Activated CD8-positive, alpha-beta T cell treated with anti-CD3 and anti-CD28 coated beads for 36 hours (primary cell): ENCODE data around the gene HMGB2. TPM values are rescaled to one million over a fixed set of nuclear protein-coding genes. Genes with fewer than 3 reads are reported as not detected.

ENCODE experiments used
- ATAC-seq: fragments of 200-7000 bp; cut with Tn5 transposase; one replicate; pipeline ENCODE4 v1.10.0; 2021; ENCODE audit warnings: mild to moderate bottlenecking, moderate library complexity
- CTCF ChIA-PET: fragments of 350-600 bp; sonication (Branson Sonifier 250); formaldehyde crosslinking; loops from one replicate; lab custom pipeline; 2021; ENCODE audit warnings: antibody characterized with exemption; lab: Charles Lee
- POLR2A ChIA-PET: fragments of 350-600 bp; sonication (Branson Sonifier 250); formaldehyde crosslinking; loops from one replicate; lab custom pipeline; 2021; ENCODE audit warnings: antibody characterized with exemption; lab: Charles Lee
- DNase-seq: peaks from one replicate; pipeline ENCODE4 v3.0.0-alpha.2; 2020
- H3K27ac Mint-ChIP-seq: one replicate; pipeline ENCODE4 v1.8.0; 2021; ENCODE audit warnings: mild to moderate bottlenecking, mixed read lengths
- H3K27me3 Mint-ChIP-seq: one replicate; pipeline ENCODE4 v1.8.0; 2021; ENCODE audit warnings: mixed read lengths
- H3K36me3 Mint-ChIP-seq: one replicate; pipeline ENCODE4 v1.8.0; 2021; ENCODE audit warnings: low read depth, mixed read lengths
- H3K4me1 Mint-ChIP-seq: one replicate; pipeline ENCODE4 v1.8.0; 2021; ENCODE audit warnings: low read depth, mixed read lengths
- H3K4me3 Mint-ChIP-seq: one replicate; pipeline ENCODE4 v1.8.0; 2021; ENCODE audit warnings: mild to moderate bottlenecking, moderate library complexity, mixed read lengths
- H3K9me3 Mint-ChIP-seq: one replicate; pipeline ENCODE4 v1.8.0; 2021; ENCODE audit warnings: mixed read lengths
- CTCF ChIP-seq: fragments of 200-600 bp; IDR thresholded peaks from one replicate; pipeline ENCODE4 v1.8.0; 2022; ENCODE audit warnings: antibody characterized with exemption, mild to moderate bottlenecking
- intact Hi-C: fragments of 100-400 bp; cut with micrococcal nuclease; formaldehyde crosslinking; loops from one replicate; pipeline ENCODE4 v1.10.0; 2022
- total RNA-seq, 2 experiments: library from RNA; stranded (reverse); gene quantifications; one replicate each; pipeline ENCODE4 v1.2.3, GENCODE V29; 2021

The HMGB2 gene
- total RNA-seq, 2 experiments from 2014 or later, result 527 to 534 TPM

GRCh38 chr4:173301518-173302201 lies 32.5 kb downstream of the HMGB2 start:
- ATAC-seq (peak; percentile 67), DNase-seq (peak; percentile 28)
- Mint-ChIP-seq H3K27ac (no peak overlapping the region), H3K4me1 (peaks cover 3% of the 10 kb centered on the region), H3K27me3 (no peaks in the 10 kb centered on the region), H3K36me3 (peaks cover 1% of the 10 kb centered on the region), H3K9me3 (no peaks in the 10 kb centered on the region), H3K4me3 (no peak overlapping the region)
- TF ChIP-seq CTCF, result peak; percentile 84
- intact Hi-C loops, result loop anchor here (1.0 kb wide), 1 partner anchor 288 kb away; no protein-coding TSS in a partner anchor
- ChIA-PET CTCF (interaction anchor here (0.6 to 5.0 kb wide), 70 partner anchors 9 to 409 kb away, joined by 3 to 98 read pairs (median 5); partner anchors contain the start of gene HMGB2), POLR2A (interaction anchor here (1.0 to 1.6 kb wide), 4 partner anchors 8 to 33 kb away, joined by 3 to 4 read pairs (median 3); partner anchors contain the start of gene HMGB2)

- POLR2A ChIA-PET, result no interaction called here
- ATAC-seq (no peak), DNase-seq (no peak)
- Mint-ChIP-seq H3K27ac (no peak overlapping the region), H3K36me3 (peaks cover 1% of the 10 kb centered on the region), H3K9me3 (no peaks in the 10 kb centered on the region), H3K4me3 (no peak overlapping the region), H3K27me3 (no peaks in the 10 kb centered on the region), H3K4me1 (peaks cover 1% of the 10 kb centered on the region)
- CTCF ChIA-PET, result no interaction called here
- intact Hi-C loops, result no loop called here
- TF ChIP-seq CTCF, result no peak
Observed at GRCh38 chr4:173294444-173294843, 39.7 kb downstream of the HMGB2 start.

- DNase-seq, result no peak
- TF ChIP-seq CTCF, result no peak
- Mint-ChIP-seq H3K4me3 (no peak overlapping the region), H3K36me3 (peaks cover 1% of the 10 kb centered on the region), H3K27ac (no peak overlapping the region), H3K27me3 (no peaks in the 10 kb centered on the region), H3K9me3 (no peaks in the 10 kb centered on the region), H3K4me1 (peaks cover 9% of the 10 kb centered on the region)
- no peak for ATAC-seq
- ChIA-PET POLR2A (no interaction called here), CTCF (interaction anchor here (1.3 to 3.1 kb wide), 4 partner anchors 8 to 270 kb away, joined by 4 to 38 read pairs (median 6); no protein-coding TSS in a partner anchor)
- intact Hi-C loops, result no loop called here
Observed at GRCh38 chr4:173293663-173294062, 40.5 kb downstream of the HMGB2 start.

GRCh38 chr4:173291899-173292298 lies 42.3 kb downstream of the HMGB2 start:
- H3K9me3 Mint-ChIP-seq, result peaks cover 9% of the 10 kb centered on the region
- peaks cover 2% of the 10 kb centered on the region for H3K36me3 Mint-ChIP-seq
- H3K27me3 Mint-ChIP-seq, result no peaks in the 10 kb centered on the region
- no peak overlapping the region for H3K27ac Mint-ChIP-seq
- intact Hi-C loops, result no loop called here
- CTCF ChIA-PET, result interaction anchor here (1.2 to 3.1 kb wide), 4 partner anchors 10 to 279 kb away, joined by 4 to 38 read pairs (median 6); no protein-coding TSS in a partner anchor
- H3K4me1 Mint-ChIP-seq, result peaks cover 15% of the 10 kb centered on the region
- no peak for TF ChIP-seq CTCF
- POLR2A ChIA-PET, result no interaction called here
- DNase-seq (no peak), ATAC-seq (no peak)
- H3K4me3 Mint-ChIP-seq, result no peak overlapping the region

GRCh38 chr4:173289353-173289727 lies 44.8 kb downstream of the HMGB2 start:
- Mint-ChIP-seq H3K27ac (no peak overlapping the region), H3K4me1 (peaks cover 15% of the 10 kb centered on the region), H3K9me3 (peaks cover 13% of the 10 kb centered on the region), H3K4me3 (peak overlapping the region; percentile 55), H3K27me3 (no peaks in the 10 kb centered on the region), H3K36me3 (peaks cover 14% of the 10 kb centered on the region)
- ATAC-seq (peak; percentile 17), DNase-seq (no peak)
- TF ChIP-seq CTCF, result no peak
- intact Hi-C loops, result no loop called here
- ChIA-PET CTCF (interaction anchor here (0.7 to 3.2 kb wide), 6 partner anchors 12 to 276 kb away, joined by 3 to 19 read pairs (median 4); no protein-coding TSS in a partner anchor), POLR2A (interaction anchor here (1.0 kb wide), 1 partner anchor 12 kb away, joined by 3 read pairs; no protein-coding TSS in a partner anchor)
